CD4-positive, alpha-beta T cell (primary cell): ENCODE measurements around the gene SLC34A2. TPM values are rescaled to one million over a fixed set of nuclear protein-coding genes. Genes with fewer than 3 reads are reported as not detected.

Experiments used
- ATAC-seq: fragments of 200-7000 bp; cut with Tn5 transposase; one replicate; pipeline ENCODE4 v1.10.0; 2022; ENCODE audit warnings: mild to moderate bottlenecking; ENCODE audit not compliant: poor library complexity
- CTCF ChIA-PET: fragments of 350-600 bp; sonication (Branson Sonifier 250); formaldehyde crosslinking; loops from one replicate; lab custom pipeline; 2021; ENCODE audit warnings: antibody characterized with exemption, inconsistent platforms; lab: Charles Lee
- POLR2A ChIA-PET: fragments of 350-600 bp; sonication (Branson Sonifier 250); formaldehyde crosslinking; loops from one replicate; lab custom pipeline; 2021; ENCODE audit warnings: antibody characterized with exemption, inconsistent platforms; lab: Charles Lee
- DNase-seq, 14 experiments: peaks; one replicate each; pipeline ENCODE4 v3.0.0-alpha.2; 2013 to 2020; ENCODE audit warnings: mixed read lengths in 2 of 14
- H3K27ac ChIP-seq, 2 donors: one replicate each; pipeline versions ENCODE4 v1.5.1 to v1.7.0; 2013; ENCODE audit warnings: low read length in 2 of 2, low read depth in 1 of 2, mild to moderate bottlenecking in 1 of 2
- H3K27me3 ChIP-seq, 2 experiments: 1 replicate in 1 of 2; 2 replicates in 1 of 2; pipeline versions ENCODE4 v1.6.1 to v1.7.0; 2013; ENCODE audit warnings: low read length in 2 of 2, control low read depth in 1 of 2, mild to moderate bottlenecking in 1 of 2, moderate library complexity in 1 of 2; ENCODE audit not compliant: insufficient read depth in 2 of 2, control insufficient read depth in 1 of 2
- H3K36me3 ChIP-seq: one replicate; pipeline ENCODE4 v1.6.1; 2013; ENCODE audit warnings: low read length, control low read depth; ENCODE audit not compliant: insufficient read depth
- H3K4me1 ChIP-seq: one replicate; pipeline ENCODE4 v1.6.1; 2013; ENCODE audit warnings: low read length, control low read depth; ENCODE audit not compliant: insufficient read depth
- H3K4me3 ChIP-seq: one replicate; pipeline ENCODE4 v1.5.1; 2013; ENCODE audit warnings: mild to moderate bottlenecking, low read length, moderate library complexity
- H3K9me3 ChIP-seq, 2 experiments: 1 replicate in 1 of 2; 2 replicates in 1 of 2; pipeline versions ENCODE4 v1.6.1 to v1.7.0; 2013; ENCODE audit warnings: low read length in 2 of 2, mild to moderate bottlenecking in 2 of 2, control low read depth in 1 of 2, moderate library complexity in 1 of 2; ENCODE audit not compliant: control insufficient read depth in 1 of 2, insufficient read depth in 1 of 2
- H3K27ac Mint-ChIP-seq: one replicate; pipeline ENCODE4 v1.8.0; 2020; ENCODE audit warnings: mixed read lengths
- H3K27me3 Mint-ChIP-seq: one replicate; pipeline ENCODE4 v1.8.0; 2021; ENCODE audit warnings: mixed read lengths
- H3K36me3 Mint-ChIP-seq: one replicate; pipeline ENCODE4 v1.8.0; 2021; ENCODE audit warnings: low read depth, mixed read lengths
- H3K4me1 Mint-ChIP-seq: one replicate; pipeline ENCODE4 v1.8.0; 2021; ENCODE audit warnings: low read depth, mixed read lengths
- H3K4me3 Mint-ChIP-seq: one replicate; pipeline ENCODE4 v1.8.0; 2020; ENCODE audit warnings: mild to moderate bottlenecking, mixed read lengths
- H3K9me3 Mint-ChIP-seq: one replicate; pipeline ENCODE4 v1.8.0; 2020; ENCODE audit warnings: mixed read lengths
- intact Hi-C, 2 experiments: fragments of 100-400 bp; cut with DNase I in 1 of 2; cut with micrococcal nuclease in 1 of 2; formaldehyde crosslinking; loops; one replicate each; pipeline versions ENCODE4 v1.15.1 to v1.9.0; 2023 to 2025; cut with DNase I, micrococcal nuclease
- total RNA-seq, 174 experiments: library from RNA in 2 of 174; stranded (reverse) in 2 of 174; gene quantifications; one replicate each; pipeline ENCODE4 v1.2.3 and lab custom pipeline; 2021 to 2026
- TF ChIP-seq, protein P1 (sequence below): fragments of 200-600 bp; IDR thresholded peaks from one replicate; pipeline ENCODE4 v1.8.0; 2022; ENCODE audit warnings: antibody characterized with exemption, mild to moderate bottlenecking

Gene SLC34A2
- total RNA-seq, 2 experiments from 2014 or later = not detected

DNA sequence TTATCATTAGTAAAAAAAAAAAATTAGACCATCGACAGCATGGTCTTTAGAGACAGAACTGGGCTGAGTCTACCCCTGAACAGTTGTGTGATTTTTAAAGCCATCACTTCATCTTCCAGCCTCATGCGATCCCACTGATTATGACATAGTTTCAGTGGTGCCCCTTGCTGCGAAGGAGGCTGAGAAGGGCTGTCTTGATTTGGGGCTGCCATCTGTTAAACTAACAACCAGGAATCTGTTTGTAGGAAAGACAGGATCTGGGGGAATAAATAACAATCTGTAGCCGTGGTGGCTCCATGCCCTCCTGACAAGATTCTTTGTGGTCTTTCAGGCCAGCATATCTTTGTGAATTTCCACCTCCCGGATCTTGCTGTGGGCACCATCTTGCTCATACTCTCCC, 17.1 kb downstream of the SLC34A2 start:
- intact Hi-C loops = no loop called here
- no peak overlapping the region for H3K27ac Mint-ChIP-seq
- TF ChIP-seq, protein P1, sequence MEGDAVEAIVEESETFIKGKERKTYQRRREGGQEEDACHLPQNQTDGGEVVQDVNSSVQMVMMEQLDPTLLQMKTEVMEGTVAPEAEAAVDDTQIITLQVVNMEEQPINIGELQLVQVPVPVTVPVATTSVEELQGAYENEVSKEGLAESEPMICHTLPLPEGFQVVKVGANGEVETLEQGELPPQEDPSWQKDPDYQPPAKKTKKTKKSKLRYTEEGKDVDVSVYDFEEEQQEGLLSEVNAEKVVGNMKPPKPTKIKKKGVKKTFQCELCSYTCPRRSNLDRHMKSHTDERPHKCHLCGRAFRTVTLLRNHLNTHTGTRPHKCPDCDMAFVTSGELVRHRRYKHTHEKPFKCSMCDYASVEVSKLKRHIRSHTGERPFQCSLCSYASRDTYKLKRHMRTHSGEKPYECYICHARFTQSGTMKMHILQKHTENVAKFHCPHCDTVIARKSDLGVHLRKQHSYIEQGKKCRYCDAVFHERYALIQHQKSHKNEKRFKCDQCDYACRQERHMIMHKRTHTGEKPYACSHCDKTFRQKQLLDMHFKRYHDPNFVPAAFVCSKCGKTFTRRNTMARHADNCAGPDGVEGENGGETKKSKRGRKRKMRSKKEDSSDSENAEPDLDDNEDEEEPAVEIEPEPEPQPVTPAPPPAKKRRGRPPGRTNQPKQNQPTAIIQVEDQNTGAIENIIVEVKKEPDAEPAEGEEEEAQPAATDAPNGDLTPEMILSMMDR = no peak

DNA sequence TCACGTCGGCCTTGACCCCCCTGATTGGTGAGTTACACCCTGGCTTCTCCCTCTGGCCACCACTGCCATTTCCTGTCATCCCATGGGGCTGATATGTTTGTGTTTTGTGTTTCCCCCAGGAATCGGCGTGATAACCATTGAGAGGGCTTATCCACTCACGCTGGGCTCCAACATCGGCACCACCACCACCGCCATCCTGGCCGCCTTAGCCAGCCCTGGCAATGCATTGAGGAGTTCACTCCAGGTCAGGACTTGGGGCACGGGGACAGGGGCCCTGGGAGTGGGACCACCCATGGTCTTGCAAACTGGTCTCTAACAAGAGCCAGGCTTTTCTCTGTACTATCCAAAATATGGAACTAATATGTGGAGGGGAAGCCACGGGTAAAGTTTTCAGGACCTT, 18.7 kb downstream of the SLC34A2 start:
- H3K27me3 Mint-ChIP-seq = no peaks in the 10 kb centered on the region
- ChIA-PET POLR2A (no interaction called here), CTCF (no interaction called here)
- Histone ChIP-seq H3K27ac (no peak overlapping the region), H3K27me3 (no peaks in the 10 kb centered on the region), H3K4me3 (no peak overlapping the region), H3K4me1 (no peaks in the 10 kb centered on the region), H3K36me3 (no peaks in the 10 kb centered on the region), H3K9me3 (peaks cover 0 to 15% of the 10 kb centered on the region in 2 experiments)
- TF ChIP-seq, protein P1 = no peak
- DNase-seq (no peak), ATAC-seq (no peak)
- H3K27ac Mint-ChIP-seq = no peak overlapping the region
- H3K36me3 Mint-ChIP-seq = no peaks in the 10 kb centered on the region
- H3K9me3 Mint-ChIP-seq = no peaks in the 10 kb centered on the region
- no peak overlapping the region for H3K4me3 Mint-ChIP-seq
- no peaks in the 10 kb centered on the region for H3K4me1 Mint-ChIP-seq
- intact Hi-C loops = no loop called here

More for the DNA sequence above, 17.1 kb downstream of the SLC34A2 start:
- H3K9me3 ChIP-seq = peaks cover 0 to 15% of the 10 kb centered on the region in 2 experiments
- H3K4me3 Mint-ChIP-seq = no peak overlapping the region
- H3K27me3 ChIP-seq = no peaks in the 10 kb centered on the region
- no peak overlapping the region for H3K27ac ChIP-seq
- no peaks in the 10 kb centered on the region for H3K4me1 Mint-ChIP-seq
- no peak for ATAC-seq
- no peaks in the 10 kb centered on the region for H3K4me1 ChIP-seq
- H3K36me3 ChIP-seq = no peaks in the 10 kb centered on the region
- H3K4me3 ChIP-seq = no peak overlapping the region
- ChIA-PET CTCF (no interaction called here), POLR2A (no interaction called here)
- no peaks in the 10 kb centered on the region for H3K9me3 Mint-ChIP-seq
- no peak for DNase-seq
- H3K36me3 Mint-ChIP-seq = no peaks in the 10 kb centered on the region
- H3K27me3 Mint-ChIP-seq = peaks cover 3% of the 10 kb centered on the region

DNA sequence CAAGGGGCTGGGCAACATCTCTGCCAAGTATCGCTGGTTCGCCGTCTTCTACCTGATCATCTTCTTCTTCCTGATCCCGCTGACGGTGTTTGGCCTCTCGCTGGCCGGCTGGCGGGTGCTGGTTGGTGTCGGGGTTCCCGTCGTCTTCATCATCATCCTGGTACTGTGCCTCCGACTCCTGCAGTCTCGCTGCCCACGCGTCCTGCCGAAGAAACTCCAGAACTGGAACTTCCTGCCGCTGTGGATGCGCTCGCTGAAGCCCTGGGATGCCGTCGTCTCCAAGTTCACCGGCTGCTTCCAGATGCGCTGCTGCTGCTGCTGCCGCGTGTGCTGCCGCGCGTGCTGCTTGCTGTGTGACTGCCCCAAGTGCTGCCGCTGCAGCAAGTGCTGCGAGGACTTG, 20.6 kb downstream of the SLC34A2 start:
- ChIA-PET CTCF (no interaction called here), POLR2A (no interaction called here)
- Mint-ChIP-seq H3K4me3 (no peak overlapping the region), H3K27me3 (no peaks in the 10 kb centered on the region), H3K36me3 (no peaks in the 10 kb centered on the region), H3K4me1 (no peaks in the 10 kb centered on the region), H3K27ac (no peak overlapping the region), H3K9me3 (no peaks in the 10 kb centered on the region)
- DNase-seq (no peak), ATAC-seq (no peak)
- H3K4me1 ChIP-seq = no peaks in the 10 kb centered on the region
- TF ChIP-seq, protein P1 = no peak
- intact Hi-C loops = no loop called here
- peaks cover 0 to 15% of the 10 kb centered on the region in 2 experiments for H3K9me3 ChIP-seq
- no peaks in the 10 kb centered on the region for H3K36me3 ChIP-seq
- no peak overlapping the region for H3K4me3 ChIP-seq
- H3K27ac ChIP-seq = no peak overlapping the region
- H3K27me3 ChIP-seq = no peaks in the 10 kb centered on the region
